ENCODE data around the gene MGLL. TPM values are rescaled to one million over a fixed set of nuclear protein-coding genes. Genes with fewer than 3 reads are reported as not detected.

MGLL gene
- total and polyA plus RNA-seq, 8 donors, result 10.5 to 118 (median 37.9) TPM

GRCh38 chr3:127701280-127701911 lies 120.9 kb downstream of the MGLL start:
- Histone ChIP-seq H3K27ac (peak overlapping the region in 4 of 5 donors; percentile 20 to 27 (median 26)), H3K27me3 (no peaks in the 10 kb centered on the region), H3K9me3 (no peaks in the 10 kb centered on the region), H3K4me1 (peaks cover 35 to 64% (median 42%) of the 10 kb centered on the region in 4 donors), H3K36me3 (peaks cover 0 to 9% (median 3%) of the 10 kb centered on the region in 4 donors), H3K4me3 (no peak overlapping the region)
- 69 to 83% (median 80%) methylated on average over 11 of the region's 11 CpGs for WGBS, 5 donors
- DNase-seq, result peak in 1 of 2 donors; percentile 44
- intact Hi-C loops (cut with DNase I; ENCODE audit: low total_unique reads), result no loop called here
- TF ChIP-seq CTCF (IDR thresholded peaks at IDR 0.05) (no peak), EP300 (IDR thresholded peaks at IDR 0.05) (no peak), POLR2AphosphoS5 (IDR thresholded peaks at IDR 0.05) (no peak), POLR2A (IDR thresholded peaks at IDR 0.05) (no peak)

- Histone ChIP-seq H3K9me3 (no peaks in the 10 kb centered on the region), H3K27ac (peak overlapping the region in 3 of 5 donors; percentile 90 to 91 (median 90)), H3K27me3 (no peaks in the 10 kb centered on the region), H3K36me3 (peaks cover 0 to 8% (median 0%) of the 10 kb centered on the region in 4 donors), H3K4me1 (peaks cover 37 to 71% (median 48%) of the 10 kb centered on the region in 4 donors), H3K4me3 (no peak overlapping the region)
- 60 to 82% (median 76%) methylated on average over 5 of the region's 5 CpGs for WGBS, 5 donors
- DNase-seq, result no peak
- TF ChIP-seq POLR2AphosphoS5 (IDR thresholded peaks at IDR 0.05) (no peak), EP300 (IDR thresholded peaks at IDR 0.05) (no peak), POLR2A (IDR thresholded peaks at IDR 0.05) (no peak), CTCF (IDR thresholded peaks at IDR 0.05) (no peak)
- intact Hi-C loops (cut with DNase I; ENCODE audit: low total_unique reads), result no loop called here
These were observed 121.9 kb downstream of the MGLL start for GRCh38 chr3:127700406-127700805.

GRCh38 chr3:127699416-127700300 lies 122.7 kb downstream of the MGLL start:
- Histone ChIP-seq H3K27ac (peak overlapping the region; percentile 21 to 91 (median 90)), H3K9me3 (no peaks in the 10 kb centered on the region), H3K36me3 (peaks cover 0 to 6% (median under 1%) of the 10 kb centered on the region in 4 donors), H3K27me3 (no peaks in the 10 kb centered on the region), H3K4me3 (no peak overlapping the region), H3K4me1 (peaks cover 37 to 73% (median 48%) of the 10 kb centered on the region in 4 donors)
- TF ChIP-seq POLR2A (IDR thresholded peaks at IDR 0.05), result no peak
- no peak for TF ChIP-seq CTCF (IDR thresholded peaks at IDR 0.05)
- TF ChIP-seq POLR2AphosphoS5 (IDR thresholded peaks at IDR 0.05), result no peak
- no peak for TF ChIP-seq EP300 (IDR thresholded peaks at IDR 0.05)
- WGBS, 5 donors, result 72 to 83% (median 80%) methylated on average over 9 of the region's 9 CpGs
- no peak for DNase-seq
- intact Hi-C loops (cut with DNase I; ENCODE audit: low total_unique reads), result loop anchor here (10.0 kb wide), 1 partner anchor 125 kb away; the partner anchor contains the start of gene MGLL

- peaks cover 0 to 6% (median 3%) of the 10 kb centered on the region in 4 donors for H3K36me3 ChIP-seq
- 70 to 79% (median 77%) methylated on average over 6 of the region's 6 CpGs for WGBS, 5 donors
- peak overlapping the region; percentile 68 to 91 (median 90) for H3K27ac ChIP-seq
- H3K4me3 ChIP-seq, result no peak overlapping the region
- intact Hi-C loops (cut with DNase I; ENCODE audit: low total_unique reads), result loop anchor here (10.0 kb wide), 1 partner anchor 126 kb away; the partner anchor contains the start of gene MGLL
- TF ChIP-seq CTCF (IDR thresholded peaks at IDR 0.05) (no peak), POLR2AphosphoS5 (IDR thresholded peaks at IDR 0.05) (no peak), POLR2A (IDR thresholded peaks at IDR 0.05) (no peak), EP300 (IDR thresholded peaks at IDR 0.05) (no peak)
- peaks cover 37 to 77% (median 48%) of the 10 kb centered on the region in 4 donors for H3K4me1 ChIP-seq
- peak in 1 of 2 donors; percentile 53 for DNase-seq
- no peaks in the 10 kb centered on the region for H3K9me3 ChIP-seq
- H3K27me3 ChIP-seq, result no peaks in the 10 kb centered on the region
These were observed 123.5 kb downstream of the MGLL start for GRCh38 chr3:127698691-127699415.
